MCF 10A (cell line): ENCODE data around the gene GTPBP1. TPM values are rescaled to one million over a fixed set of nuclear protein-coding genes. Genes with fewer than 3 reads are reported as not detected.

Experiments
- BruUV-seq: library from RNA; stranded (reverse); fragments of 400-500 nt; replicated peaks from 2 replicates; lab custom pipeline; 2021; lab: Mats Ljungman, UMichigan
- CTCF ChIA-PET: fragments of 300-600 bp; sonication (Branson Sonifier 250); formaldehyde crosslinking; extraction: SDS; loops from one replicate; lab custom pipeline; 2021; ENCODE audit warnings: antibody characterized with exemption, inconsistent platforms; lab: Yijun Ruan, JAX
- POLR2A ChIA-PET: fragments of 300-600, 350-650 bp; sonication (Branson Sonifier 250); formaldehyde crosslinking; extraction: SDS; loops from one replicate; lab custom pipeline; 2020; ENCODE audit warnings: antibody characterized with exemption, inconsistent platforms; lab: Yijun Ruan, JAX
- DNase-seq: peaks from one replicate; pipeline ENCODE4 v3.0.0-alpha.2; 2018; ENCODE audit not compliant: unreplicated experiment
- H3K27ac Mint-ChIP-seq: one replicate; pipeline ENCODE4 v1.8.0; 2022; ENCODE audit warnings: mild to moderate bottlenecking, low read depth, mixed read lengths; ENCODE audit not compliant: unreplicated experiment
- H3K27me3 Mint-ChIP-seq: one replicate; pipeline ENCODE4 v1.8.0; 2022; ENCODE audit warnings: mixed read lengths; ENCODE audit not compliant: insufficient read depth, unreplicated experiment
- H3K36me3 Mint-ChIP-seq: one replicate; pipeline ENCODE4 v1.8.0; 2022; ENCODE audit warnings: mild to moderate bottlenecking, moderate library complexity, mixed read lengths; ENCODE audit not compliant: insufficient read depth, unreplicated experiment
- H3K4me1 Mint-ChIP-seq: one replicate; pipeline ENCODE4 v1.8.0; 2022; ENCODE audit warnings: mixed read lengths; ENCODE audit not compliant: insufficient read depth, unreplicated experiment
- H3K4me3 Mint-ChIP-seq: one replicate; pipeline ENCODE4 v1.8.0; 2022; ENCODE audit warnings: mild to moderate bottlenecking, moderate library complexity, mixed read lengths; ENCODE audit not compliant: unreplicated experiment
- H3K9me3 Mint-ChIP-seq: one replicate; pipeline ENCODE4 v1.8.0; 2022; ENCODE audit warnings: mixed read lengths; ENCODE audit not compliant: unreplicated experiment
- CTCF ChIP-seq: fragments of 200-600 bp; IDR thresholded peaks from one replicate; pipeline ENCODE4 v1.8.0; 2022; ENCODE audit warnings: antibody characterized with exemption, mild to moderate bottlenecking; ENCODE audit not compliant: unreplicated experiment
- intact Hi-C: fragments of 100-400 bp; cut with micrococcal nuclease; formaldehyde crosslinking; loops from 2 replicates; pipeline ENCODE4 v1.14.1; 2022
- total RNA-seq: library from RNA; stranded (reverse); gene quantifications from 2 replicates; pipeline ENCODE4 v1.2.3, GENCODE V29; 2022

Gene GTPBP1
- total RNA-seq, 1 experiment from 2014 or later = 62.5 TPM

GRCh38 chr22:38721551-38721950 lies 15.8 kb downstream of the GTPBP1 start:
- Mint-ChIP-seq H3K36me3 (peaks cover 63% of the 10 kb centered on the region), H3K4me3 (no peak overlapping the region), H3K9me3 (no peaks in the 10 kb centered on the region), H3K4me1 (peaks cover 12% of the 10 kb centered on the region), H3K27ac (no peak overlapping the region), H3K27me3 (no peaks in the 10 kb centered on the region)
- ChIA-PET CTCF (interaction anchor here (0.5 kb wide), 1 partner anchor 150 kb away, joined by 3 read pairs; no protein-coding TSS in a partner anchor), POLR2A (interaction anchor here (0.7 to 5.5 kb wide), 4 partner anchors 12 to 51 kb away, joined by 3 to 64 read pairs (median 6); partner anchors contain the start of gene GTPBP1)
- intact Hi-C loops = no loop called here
- TF ChIP-seq CTCF = no peak
- no peak for DNase-seq
- BruUV-seq = no TSS peak

GRCh38 chr22:38724176-38724575 lies 18.4 kb downstream of the GTPBP1 start:
- intact Hi-C loops = no loop called here
- peaks cover 75% of the 10 kb centered on the region for H3K36me3 Mint-ChIP-seq
- H3K4me1 Mint-ChIP-seq = no peaks in the 10 kb centered on the region
- no peak for DNase-seq
- no peak for TF ChIP-seq CTCF
- POLR2A ChIA-PET = interaction anchor here (0.6 to 1.4 kb wide), 4 partner anchors 10 to 50 kb away, joined by 3 to 5 read pairs (median 4); no protein-coding TSS in a partner anchor
- CTCF ChIA-PET = interaction anchor here (0.5 to 1.6 kb wide), 4 partner anchors 10 to 254 kb away, joined by 3 to 8 read pairs (median 4); no protein-coding TSS in a partner anchor
- no TSS peak for BruUV-seq
- H3K9me3 Mint-ChIP-seq = no peaks in the 10 kb centered on the region
- no peak overlapping the region for H3K4me3 Mint-ChIP-seq
- H3K27ac Mint-ChIP-seq = no peak overlapping the region
- no peaks in the 10 kb centered on the region for H3K27me3 Mint-ChIP-seq

GRCh38 chr22:38724926-38725571 lies 19.3 kb downstream of the GTPBP1 start:
- DNase-seq = peak; percentile 60
- peaks cover 83% of the 10 kb centered on the region for H3K36me3 Mint-ChIP-seq
- no peak overlapping the region for H3K4me3 Mint-ChIP-seq
- H3K27ac Mint-ChIP-seq = no peak overlapping the region
- BruUV-seq = no TSS peak
- H3K9me3 Mint-ChIP-seq = no peaks in the 10 kb centered on the region
- H3K4me1 Mint-ChIP-seq = no peaks in the 10 kb centered on the region
- H3K27me3 Mint-ChIP-seq = no peaks in the 10 kb centered on the region
- POLR2A ChIA-PET = interaction anchor here (0.7 to 1.4 kb wide), 5 partner anchors 9 to 385 kb away, joined by 3 to 5 read pairs (median 4); partner anchors contain the start of gene GTPBP1
- peak; percentile 28 for TF ChIP-seq CTCF
- CTCF ChIA-PET = interaction anchor here (0.5 to 1.6 kb wide), 6 partner anchors 9 to 253 kb away, joined by 3 to 8 read pairs (median 4); no protein-coding TSS in a partner anchor
- intact Hi-C loops = no loop called here

- H3K36me3 Mint-ChIP-seq = peaks cover 89% of the 10 kb centered on the region
- CTCF ChIA-PET = interaction anchor here (0.6 to 1.3 kb wide), 3 partner anchors 11 to 154 kb away, joined by 3 to 5 read pairs (median 3); no protein-coding TSS in a partner anchor
- no peak overlapping the region for H3K27ac Mint-ChIP-seq
- no peaks in the 10 kb centered on the region for H3K9me3 Mint-ChIP-seq
- no peak for TF ChIP-seq CTCF
- no TSS peak for BruUV-seq
- intact Hi-C loops = no loop called here
- POLR2A ChIA-PET = interaction anchor here (1.2 to 1.3 kb wide), 2 partner anchors 19 to 21 kb away, joined by 3 to 4 read pairs; partner anchors contain the start of gene GTPBP1
- DNase-seq = no peak
- H3K4me3 Mint-ChIP-seq = no peak overlapping the region
- H3K27me3 Mint-ChIP-seq = no peaks in the 10 kb centered on the region
- no peaks in the 10 kb centered on the region for H3K4me1 Mint-ChIP-seq
Measured at GRCh38 chr22:38725900-38726655, 20.3 kb downstream of the GTPBP1 start.
